B cell (primary cell): Measurements from ENCODE around the gene CD109. TPM values are rescaled to one million over a fixed set of nuclear protein-coding genes. Genes with fewer than 3 reads are reported as not detected.

Source experiments
- ATAC-seq: fragments of 200-7000 bp; cut with Tn5 transposase; one replicate; pipeline ENCODE4 v1.10.0; 2021; ENCODE audit warnings: low read depth, mild to moderate bottlenecking, moderate number of reproducible peaks, moderate library complexity
- CTCF ChIA-PET: fragments of 350-600 bp; sonication (Branson Sonifier 250); formaldehyde crosslinking; loops from one replicate; lab custom pipeline; 2021; ENCODE audit warnings: antibody characterized with exemption, inconsistent platforms; lab: Charles Lee
- POLR2A ChIA-PET: fragments of 350-600 bp; sonication (Branson Sonifier 250); formaldehyde crosslinking; loops from one replicate; lab custom pipeline; 2021; ENCODE audit warnings: antibody characterized with exemption; lab: Charles Lee
- DNase-seq: peaks from one replicate; pipeline ENCODE4 v3.0.0; 2013
- H2AFZ ChIP-seq: 2 replicates; pipeline ENCODE4 v1.6.1; 2012; ENCODE audit warnings: mild to moderate bottlenecking, low read depth, low read length; ENCODE audit not compliant: insufficient read depth, poor library complexity, severe bottlenecking
- H3K27ac ChIP-seq, 2 donors: 1 replicate in 1 of 2; 2 replicates in 1 of 2; pipeline ENCODE4 v1.5.1; 2012 to 2013; ENCODE audit warnings: low read length in 2 of 2, mild to moderate bottlenecking in 2 of 2, moderate library complexity in 1 of 2
- H3K27me3 ChIP-seq, 4 experiments: fragments of 200-600 bp in 1 of 4; sonication (generic) in 1 of 4; replicated peaks in 1 of 4; 1 replicate in 2 of 4; 2 replicates in 2 of 4; pipeline versions ENCODE4 v1.6.1 to v1.7.0; 2013 to 2016; ENCODE audit warnings: low read length in 3 of 4, mild to moderate bottlenecking in 2 of 4, mixed read lengths in 1 of 4, moderate library complexity in 1 of 4; ENCODE audit not compliant: insufficient read depth in 4 of 4, control insufficient read depth in 3 of 4; ENCODE audit errors: control extremely low read depth in 1 of 4
- H3K36me3 ChIP-seq, 2 experiments: replicated peaks in 1 of 2; 1 replicate in 1 of 2; 2 replicates in 1 of 2; pipeline versions ENCODE4 v1.6.1 to v1.7.1; 2013; ENCODE audit warnings: low read length in 1 of 2; ENCODE audit not compliant: insufficient read depth in 2 of 2, control insufficient read depth in 1 of 2; ENCODE audit errors: control extremely low read depth in 1 of 2, extremely low read depth in 1 of 2
- H3K4me1 ChIP-seq, 2 donors: fragments of 200-600 bp in 1 of 2; sonication (generic) in 1 of 2; 1 replicate in 1 of 2; 2 replicates in 1 of 2; pipeline versions ENCODE4 v1.5.1 to v1.6.1; 2013 to 2017; ENCODE audit warnings: low read length in 2 of 2; ENCODE audit not compliant: control insufficient read depth in 2 of 2, insufficient read depth in 2 of 2
- H3K4me2 ChIP-seq: replicated peaks from 2 replicates; pipeline ENCODE3; 2012; ENCODE audit warnings: mild to moderate bottlenecking, low read depth, low read length; ENCODE audit not compliant: poor library complexity, severe bottlenecking
- H3K4me3 ChIP-seq, 5 experiments: fragments of 200-600 bp in 1 of 5; sonication (generic) in 1 of 5; 1 replicate in 3 of 5; 2 replicates in 2 of 5; pipeline versions ENCODE4 v1.5.1 to v1.7.0; 2011 to 2016; ENCODE audit warnings: low read length in 4 of 5, mild to moderate bottlenecking in 4 of 5, low read depth in 2 of 5, control low read depth in 1 of 5, moderate library complexity in 1 of 5; ENCODE audit not compliant: insufficient read depth in 1 of 5; ENCODE audit errors: control extremely low read depth in 1 of 5, extremely low read depth in 1 of 5
- H3K79me2 ChIP-seq: fragments of 200-600 bp; sonication (generic); one replicate; pipeline ENCODE4 v1.6.0; 2016; ENCODE audit warnings: low read length; ENCODE audit not compliant: control insufficient read depth, insufficient read depth
- H3K9ac ChIP-seq: fragments of 200-600 bp; sonication (generic); 2 replicates; pipeline ENCODE4 v1.6.1; 2017; ENCODE audit warnings: mild to moderate bottlenecking, low read length, moderate library complexity
- H3K9me3 ChIP-seq, 3 donors: one replicate each; pipeline versions ENCODE4 v1.6.1 to v1.7.1; 2013; ENCODE audit warnings: low read length in 2 of 3; ENCODE audit not compliant: control insufficient read depth in 2 of 3, insufficient read depth in 1 of 3; ENCODE audit errors: control extremely low read depth in 1 of 3
- H4K20me1 ChIP-seq: 2 replicates; pipeline ENCODE4 v1.6.0; 2012; ENCODE audit warnings: mild to moderate bottlenecking, low read length; ENCODE audit not compliant: insufficient read depth, control insufficient read depth, poor library complexity, severe bottlenecking
- H3K27ac Mint-ChIP-seq: one replicate; pipeline ENCODE4 v1.8.0; 2021; ENCODE audit warnings: mixed read lengths
- H3K27me3 Mint-ChIP-seq: one replicate; pipeline ENCODE4 v1.8.0; 2021; ENCODE audit warnings: mixed read lengths
- H3K4me1 Mint-ChIP-seq: one replicate; pipeline ENCODE4 v1.8.0; 2021; ENCODE audit warnings: mixed read lengths
- H3K4me3 Mint-ChIP-seq: one replicate; pipeline ENCODE4 v1.8.0; 2021; ENCODE audit warnings: mixed read lengths
- H3K9me3 Mint-ChIP-seq: one replicate; pipeline ENCODE4 v1.8.0; 2022; ENCODE audit warnings: mixed read lengths; ENCODE audit not compliant: insufficient read depth
- EZH2 ChIP-seq: IDR thresholded peaks from 2 replicates; pipeline ENCODE4 v1.6.1; 2012; ENCODE audit warnings: borderline replicate concordance, low read depth, mild to moderate bottlenecking, moderate library complexity, low read length; ENCODE audit not compliant: insufficient read depth, poor library complexity, severe bottlenecking
- WGBS: methylation state at CpG from one replicate; pipeline ENCODE4 v1.1.5; 2013; ENCODE audit warnings: missing lambda C conversion rate; ENCODE audit not compliant: insufficient coverage; 5-methylcytosine and 5-hydroxymethylcytosine counted together
- intact Hi-C: fragments of 100-400 bp; cut with micrococcal nuclease; formaldehyde crosslinking; loops from one replicate; pipeline ENCODE4 v1.10.0; 2022
- polyA plus RNA-seq: library from polyadenylated mRNA; depleted of rRNA; stranded (reverse); fragments of >200 nt; gene quantifications from 2 replicates; pipeline ENCODE4 v1.2.3, GENCODE V29; 2012
- total RNA-seq, 2 donors: library from RNA; stranded (reverse); fragments of 120-200 nt in 1 of 2; gene quantifications; 1 replicate in 1 of 2; 2 replicates in 1 of 2; pipeline versions ENCODE4 v1.2.3 to v1.2.4, GENCODE V29; 2013 to 2022
- TF ChIP-seq, protein P1 (sequence below): fragments of 200-600 bp; IDR thresholded peaks from one replicate; pipeline ENCODE4 v1.8.0; 2022; ENCODE audit warnings: antibody characterized with exemption, mild to moderate bottlenecking

Gene CD109
- total and polyA plus RNA-seq, 2 donors (not counting 1 experiment from before 2014, with no cell fraction given), result 0.15 TPM; not detected in 1

DNA sequence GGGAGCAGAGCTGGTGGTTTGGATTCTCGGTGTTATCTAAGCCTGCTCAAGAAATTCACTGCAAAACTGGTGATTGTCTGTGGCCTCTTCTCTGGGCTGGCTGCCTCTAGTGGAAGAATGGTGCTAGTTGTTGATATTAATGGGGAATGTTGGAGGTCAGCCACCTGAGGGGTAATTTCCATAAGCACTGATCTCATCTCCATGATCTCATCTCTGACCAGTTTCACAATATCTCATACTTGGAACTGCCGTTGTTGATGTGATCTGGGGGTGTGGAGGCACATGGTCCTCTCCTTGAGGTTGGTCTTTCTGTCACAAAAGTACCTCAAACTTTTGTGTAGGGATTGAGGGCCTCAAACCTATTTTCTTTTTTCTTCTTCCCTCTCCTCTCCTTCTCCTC, 102.6 kb downstream of the CD109 start:
- Histone ChIP-seq H3K9me3 (no peaks in the 10 kb centered on the region), H3K27me3 (no peaks in the 10 kb centered on the region), H3K4me1 (no peaks in the 10 kb centered on the region), H2AFZ (no peak overlapping the region), H3K79me2 (no peaks in the 10 kb centered on the region), H3K9ac (no peak overlapping the region), H3K4me2 (no peak overlapping the region), H4K20me1 (no peaks in the 10 kb centered on the region), H3K4me3 (no peak overlapping the region), H3K36me3 (no peaks in the 10 kb centered on the region), H3K27ac (no peak overlapping the region)
- DNase-seq (no peak), ATAC-seq (no peak)
- POLR2A ChIA-PET, result no interaction called here
- no peak for TF ChIP-seq EZH2
- TF ChIP-seq, protein P1, sequence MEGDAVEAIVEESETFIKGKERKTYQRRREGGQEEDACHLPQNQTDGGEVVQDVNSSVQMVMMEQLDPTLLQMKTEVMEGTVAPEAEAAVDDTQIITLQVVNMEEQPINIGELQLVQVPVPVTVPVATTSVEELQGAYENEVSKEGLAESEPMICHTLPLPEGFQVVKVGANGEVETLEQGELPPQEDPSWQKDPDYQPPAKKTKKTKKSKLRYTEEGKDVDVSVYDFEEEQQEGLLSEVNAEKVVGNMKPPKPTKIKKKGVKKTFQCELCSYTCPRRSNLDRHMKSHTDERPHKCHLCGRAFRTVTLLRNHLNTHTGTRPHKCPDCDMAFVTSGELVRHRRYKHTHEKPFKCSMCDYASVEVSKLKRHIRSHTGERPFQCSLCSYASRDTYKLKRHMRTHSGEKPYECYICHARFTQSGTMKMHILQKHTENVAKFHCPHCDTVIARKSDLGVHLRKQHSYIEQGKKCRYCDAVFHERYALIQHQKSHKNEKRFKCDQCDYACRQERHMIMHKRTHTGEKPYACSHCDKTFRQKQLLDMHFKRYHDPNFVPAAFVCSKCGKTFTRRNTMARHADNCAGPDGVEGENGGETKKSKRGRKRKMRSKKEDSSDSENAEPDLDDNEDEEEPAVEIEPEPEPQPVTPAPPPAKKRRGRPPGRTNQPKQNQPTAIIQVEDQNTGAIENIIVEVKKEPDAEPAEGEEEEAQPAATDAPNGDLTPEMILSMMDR, result no peak
- no peak overlapping the region for H3K27ac Mint-ChIP-seq
- H3K4me1 Mint-ChIP-seq, result no peaks in the 10 kb centered on the region
- 100% methylated on average over 1 of the region's 2 CpGs for WGBS
- CTCF ChIA-PET, result no interaction called here
- H3K9me3 Mint-ChIP-seq, result no peaks in the 10 kb centered on the region
- H3K27me3 Mint-ChIP-seq, result peaks cover 2% of the 10 kb centered on the region
- no peak overlapping the region for H3K4me3 Mint-ChIP-seq
- intact Hi-C loops, result no loop called here

DNA sequence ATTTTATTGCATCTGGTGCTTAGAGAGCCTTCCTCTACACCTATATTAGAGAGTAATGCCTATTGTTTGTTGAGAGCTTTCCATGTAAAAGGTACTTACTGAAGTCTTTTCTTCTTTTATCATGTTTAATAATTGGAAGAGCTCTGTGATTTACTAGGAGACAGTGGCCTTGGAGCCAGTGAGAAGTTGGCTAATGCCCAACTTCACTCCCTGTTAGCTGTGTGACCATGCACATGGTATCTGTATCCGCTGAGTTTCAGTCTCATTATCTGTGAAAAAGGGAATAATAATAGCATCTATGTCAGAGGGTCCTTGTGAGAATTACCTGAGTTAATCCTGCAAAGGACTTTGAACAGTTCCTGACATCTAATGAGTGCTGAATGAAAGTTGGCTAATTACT, 105.0 kb downstream of the CD109 start:
- no peak overlapping the region for H3K4me3 ChIP-seq
- no peak overlapping the region for H3K4me2 ChIP-seq
- no peak overlapping the region for H3K9ac ChIP-seq
- POLR2A ChIA-PET, result no interaction called here
- no peaks in the 10 kb centered on the region for H3K9me3 Mint-ChIP-seq
- TF ChIP-seq, protein P1, result no peak
- TF ChIP-seq EZH2, result no peak
- H2AFZ ChIP-seq, result no peak overlapping the region
- 100% methylated on average over 1 of the region's 1 CpG for WGBS
- H3K4me3 Mint-ChIP-seq, result no peak overlapping the region
- DNase-seq (no peak), ATAC-seq (no peak)
- H3K27me3 ChIP-seq, result no peaks in the 10 kb centered on the region
- no peaks in the 10 kb centered on the region for H3K79me2 ChIP-seq
- H4K20me1 ChIP-seq, result no peaks in the 10 kb centered on the region
- H3K27me3 Mint-ChIP-seq, result peaks cover 2% of the 10 kb centered on the region
- no peaks in the 10 kb centered on the region for H3K4me1 Mint-ChIP-seq
- CTCF ChIA-PET, result no interaction called here
- no peak overlapping the region for H3K27ac ChIP-seq
- H3K36me3 ChIP-seq, result no peaks in the 10 kb centered on the region
- H3K9me3 ChIP-seq, result no peaks in the 10 kb centered on the region
- intact Hi-C loops, result no loop called here
- H3K4me1 ChIP-seq, result no peaks in the 10 kb centered on the region
- H3K27ac Mint-ChIP-seq, result no peak overlapping the region
